GM18526 (cell line): Measurements from ENCODE around the gene INPP5K.

Experiments used
- POLR2A ChIP-seq: IDR thresholded peaks from 3 replicates; pipeline ENCODE4 v1.6.1; 2011; ENCODE audit not compliant: insufficient read length; ENCODE audit errors: extremely low read depth

The INPP5K gene

GRCh38 chr17:1447052-1447451 is 69.4 kb downstream of the INPP5K start:
- no peak for TF ChIP-seq POLR2A

- TF ChIP-seq POLR2A = no peak
These were observed 70.2 kb downstream of the INPP5K start for GRCh38 chr17:1446201-1446600.
